H9 (cell line): ENCODE measurements around the gene PROK1. TPM values are rescaled to one million over a fixed set of nuclear protein-coding genes. Genes with fewer than 3 reads are reported as not detected.

Experiments used
- DNase-seq: peaks from one replicate; pipeline ENCODE4 v3.0.0-alpha.2; 2017
- H2AFZ ChIP-seq: one replicate; pipeline ENCODE4 v1.6.1; 2013; ENCODE audit warnings: mild to moderate bottlenecking, low read length, control low read depth, moderate library complexity
- H2AK5ac ChIP-seq: 2 replicates; pipeline ENCODE4 v1.6.1; 2013; ENCODE audit warnings: low read length, control low read depth, mixed read lengths; ENCODE audit not compliant: insufficient read length
- H2BK120ac ChIP-seq: one replicate; pipeline ENCODE4 v1.6.1; 2013; ENCODE audit warnings: low read depth, mild to moderate bottlenecking, low read length, control low read depth, inconsistent platforms; ENCODE audit not compliant: poor library complexity, severe bottlenecking
- H2BK12ac ChIP-seq: 2 replicates; pipeline ENCODE4 v1.6.1; 2013; ENCODE audit warnings: low read length, control low read depth, mixed read lengths, low read depth; ENCODE audit not compliant: insufficient read length
- H2BK15ac ChIP-seq: 2 replicates; pipeline ENCODE4 v1.6.1; 2013; ENCODE audit warnings: low read depth, low read length, control low read depth
- H2BK20ac ChIP-seq: one replicate; pipeline ENCODE4 v1.6.1; 2013; ENCODE audit warnings: low read depth, mild to moderate bottlenecking, low read length, control low read depth, inconsistent platforms; ENCODE audit not compliant: poor library complexity, severe bottlenecking
- H2BK5ac ChIP-seq: 2 replicates; pipeline ENCODE4 v1.6.1; 2013; ENCODE audit warnings: low read length, control low read depth, mixed read lengths; ENCODE audit not compliant: insufficient read length
- H3K14ac ChIP-seq: 2 replicates; pipeline ENCODE4 v1.6.1; 2013; ENCODE audit warnings: low read length, control low read depth; ENCODE audit not compliant: insufficient read depth
- H3K18ac ChIP-seq: 2 replicates; pipeline ENCODE4 v1.6.1; 2013; ENCODE audit warnings: low read depth, mild to moderate bottlenecking, mixed read lengths, low read length, control low read depth; ENCODE audit not compliant: insufficient read length
- H3K23ac ChIP-seq: 2 replicates; pipeline ENCODE4 v1.6.1; 2013; ENCODE audit warnings: low read length, control low read depth, mixed read lengths, low read depth; ENCODE audit not compliant: insufficient read length
- H3K23me2 ChIP-seq: 2 replicates; pipeline ENCODE4 v1.6.1; 2013; ENCODE audit warnings: low read depth, mild to moderate bottlenecking, mixed read lengths, low read length, control low read depth; ENCODE audit not compliant: insufficient read length, poor library complexity, severe bottlenecking
- H3K27ac ChIP-seq: 2 replicates; pipeline ENCODE4 v1.5.1; 2013; ENCODE audit warnings: low read length, control low read depth, mixed read lengths, low read depth; ENCODE audit not compliant: insufficient read length
- H3K27me3 ChIP-seq: 2 replicates; pipeline ENCODE4 v1.6.1; 2013; ENCODE audit warnings: low read length, control low read depth, inconsistent platforms; ENCODE audit not compliant: insufficient read depth
- H3K4ac ChIP-seq: 2 replicates; pipeline ENCODE4 v1.6.1; 2013; ENCODE audit warnings: low read depth, mild to moderate bottlenecking, control low read depth, inconsistent platforms, low read length, moderate library complexity
- H3K4me1 ChIP-seq: 2 replicates; pipeline ENCODE4 v1.6.1; 2013; ENCODE audit warnings: low read length, control low read depth, inconsistent platforms; ENCODE audit not compliant: insufficient read depth
- H3K4me2 ChIP-seq: 2 replicates; pipeline ENCODE4 v1.6.1; 2013; ENCODE audit warnings: low read length, control low read depth, mixed read lengths; ENCODE audit not compliant: insufficient read length, insufficient read depth
- H3K56ac ChIP-seq: 2 replicates; pipeline ENCODE4 v1.6.1; 2013; ENCODE audit warnings: low read depth, mild to moderate bottlenecking, mixed read lengths, low read length, control low read depth; ENCODE audit not compliant: insufficient read length
- H3K79me1 ChIP-seq: 2 replicates; pipeline ENCODE4 v1.6.1; 2013; ENCODE audit warnings: low read depth, mild to moderate bottlenecking, moderate library complexity, low read length, control low read depth, inconsistent platforms; ENCODE audit not compliant: insufficient read depth, poor library complexity, severe bottlenecking
- H3K79me2 ChIP-seq: 2 replicates; pipeline ENCODE4 v1.6.1; 2013; ENCODE audit warnings: low read length, control low read depth, inconsistent platforms; ENCODE audit not compliant: insufficient read depth
- H3K9ac ChIP-seq: 2 replicates; pipeline ENCODE4 v1.6.1; 2013; ENCODE audit warnings: low read length, control low read depth, mixed read lengths; ENCODE audit not compliant: insufficient read length; ENCODE audit errors: extremely low read depth
- H3K9me3 ChIP-seq: one replicate; pipeline ENCODE4 v1.6.1; 2013; ENCODE audit warnings: low read depth, low read length, inconsistent platforms; ENCODE audit not compliant: control insufficient read depth
- H3T11ph ChIP-seq: one replicate; pipeline ENCODE4 v1.6.1; 2013; ENCODE audit warnings: mild to moderate bottlenecking, low read length, control low read depth, inconsistent platforms
- H4K20me1 ChIP-seq: one replicate; pipeline ENCODE4 v1.6.1; 2013; ENCODE audit not compliant: control insufficient read depth, insufficient read length, insufficient read depth
- H4K5ac ChIP-seq: 2 replicates; pipeline ENCODE4 v1.6.1; 2013; ENCODE audit warnings: low read depth, mild to moderate bottlenecking, mixed read lengths, low read length, control low read depth; ENCODE audit not compliant: insufficient read length
- H4K8ac ChIP-seq: replicated peaks from 2 replicates; pipeline ENCODE4 v1.6.1; 2013; ENCODE audit warnings: low read length, control low read depth, mixed read lengths, low read depth; ENCODE audit not compliant: insufficient read length
- H4K91ac ChIP-seq: 2 replicates; pipeline ENCODE4 v1.6.1; 2013; ENCODE audit warnings: low read depth, mild to moderate bottlenecking, moderate library complexity, mixed read lengths, low read length, control low read depth; ENCODE audit not compliant: insufficient read length
- H3K27ac Mint-ChIP-seq, 3 experiments: 2 replicates in 2 of 3; 3 replicates in 1 of 3; pipeline ENCODE4 v1.8.0; 2020 to 2021; ENCODE audit warnings: mixed read lengths in 3 of 3, mild to moderate bottlenecking in 1 of 3, moderate library complexity in 1 of 3
- H3K27me3 Mint-ChIP-seq: 2 replicates; pipeline ENCODE4 v1.8.0; 2021; ENCODE audit warnings: low read depth, mild to moderate bottlenecking, moderate library complexity, mixed read lengths
- H3K36me3 Mint-ChIP-seq, 3 experiments: 2 replicates in 2 of 3; 3 replicates in 1 of 3; pipeline ENCODE4 v1.8.0; 2020 to 2021; ENCODE audit warnings: low read depth in 3 of 3, mixed read lengths in 3 of 3; ENCODE audit not compliant: insufficient read depth in 1 of 3
- H3K4me1 Mint-ChIP-seq, 2 experiments: 2 replicates each; pipeline ENCODE4 v1.8.0; 2020; ENCODE audit warnings: mixed read lengths in 2 of 2
- H3K4me3 Mint-ChIP-seq, 2 experiments: 2 replicates in 1 of 2; 3 replicates in 1 of 2; pipeline ENCODE4 v1.8.0; 2020 to 2021; ENCODE audit warnings: mild to moderate bottlenecking in 2 of 2, mixed read lengths in 2 of 2, moderate library complexity in 1 of 2
- H3K9me3 Mint-ChIP-seq, 2 experiments: 2 replicates in 1 of 2; 3 replicates in 1 of 2; pipeline ENCODE4 v1.8.0; 2020; ENCODE audit warnings: mild to moderate bottlenecking in 2 of 2, mixed read lengths in 2 of 2, moderate library complexity in 1 of 2
- WGBS: extraction: QIAGEN DNeasy Blood & Tissue Kit; methylation state at CpG from one replicate; pipeline ENCODE4 v1.1.7; 2013; ENCODE audit warnings: missing lambda C conversion rate, low lambda C conversion rate, mixed read lengths; ENCODE audit not compliant: insufficient read length; ENCODE audit errors: extremely low coverage; 5-methylcytosine and 5-hydroxymethylcytosine counted together
- total RNA-seq: library from RNA; stranded (reverse); gene quantifications from 2 replicates; pipeline ENCODE4 v1.2.1, GENCODE V29; 2021
- TF ChIP-seq, protein P1 (sequence below): fragments of 200-600 bp; sonication (generic); conservative IDR thresholded peaks from 3 replicates; pipeline ENCODE4 v1.8.0; 2021; ENCODE audit warnings: antibody characterized with exemption, mild to moderate bottlenecking

PROK1 gene
- total RNA-seq, 1 experiment from 2014 or later = not detected

- Histone ChIP-seq H3K23ac (no peak overlapping the region), H3K4ac (no peak overlapping the region), H3K4me2 (no peak overlapping the region), H3T11ph (no peak overlapping the region), H2AFZ (no peak overlapping the region), H2BK20ac (no peak overlapping the region), H4K8ac (no peak overlapping the region), H3K9me3 (no peaks in the 10 kb centered on the region), H3K27me3 (no peaks in the 10 kb centered on the region), H3K27ac (no peak overlapping the region), H3K9ac (no peak overlapping the region), H3K56ac (no peak overlapping the region), H2BK15ac (no peak overlapping the region), H2AK5ac (no peak overlapping the region), H3K79me2 (no peaks in the 10 kb centered on the region), H3K79me1 (no peaks in the 10 kb centered on the region), H4K91ac (no peak overlapping the region), H4K20me1 (no peaks in the 10 kb centered on the region), H3K14ac (no peak overlapping the region), H3K23me2 (no peaks in the 10 kb centered on the region), H2BK5ac (no peak overlapping the region), H3K4me1 (no peaks in the 10 kb centered on the region), H3K18ac (no peak overlapping the region), H2BK12ac (no peak overlapping the region), H4K5ac (no peak overlapping the region), H2BK120ac (no peak overlapping the region)
- H3K27ac Mint-ChIP-seq = no peak overlapping the region
- no CpG with 5 or more reads among the region's 8 CpGs for WGBS
- peaks cover 16% of the 10 kb centered on the region for H3K27me3 Mint-ChIP-seq
- peaks cover 2 to 4% of the 10 kb centered on the region in 2 experiments; a peak in 3 of 4 replicates for H3K4me1 Mint-ChIP-seq
- TF ChIP-seq, protein P1, sequence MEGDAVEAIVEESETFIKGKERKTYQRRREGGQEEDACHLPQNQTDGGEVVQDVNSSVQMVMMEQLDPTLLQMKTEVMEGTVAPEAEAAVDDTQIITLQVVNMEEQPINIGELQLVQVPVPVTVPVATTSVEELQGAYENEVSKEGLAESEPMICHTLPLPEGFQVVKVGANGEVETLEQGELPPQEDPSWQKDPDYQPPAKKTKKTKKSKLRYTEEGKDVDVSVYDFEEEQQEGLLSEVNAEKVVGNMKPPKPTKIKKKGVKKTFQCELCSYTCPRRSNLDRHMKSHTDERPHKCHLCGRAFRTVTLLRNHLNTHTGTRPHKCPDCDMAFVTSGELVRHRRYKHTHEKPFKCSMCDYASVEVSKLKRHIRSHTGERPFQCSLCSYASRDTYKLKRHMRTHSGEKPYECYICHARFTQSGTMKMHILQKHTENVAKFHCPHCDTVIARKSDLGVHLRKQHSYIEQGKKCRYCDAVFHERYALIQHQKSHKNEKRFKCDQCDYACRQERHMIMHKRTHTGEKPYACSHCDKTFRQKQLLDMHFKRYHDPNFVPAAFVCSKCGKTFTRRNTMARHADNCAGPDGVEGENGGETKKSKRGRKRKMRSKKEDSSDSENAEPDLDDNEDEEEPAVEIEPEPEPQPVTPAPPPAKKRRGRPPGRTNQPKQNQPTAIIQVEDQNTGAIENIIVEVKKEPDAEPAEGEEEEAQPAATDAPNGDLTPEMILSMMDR = no peak
- H3K4me3 Mint-ChIP-seq = no peak overlapping the region
- H3K36me3 Mint-ChIP-seq = no peaks in the 10 kb centered on the region; a peak in 1 of 7 replicates
- no peaks in the 10 kb centered on the region for H3K9me3 Mint-ChIP-seq
- no peak for DNase-seq
These were observed 51.6 kb downstream of the PROK1 start for GRCh38 chr1:110502402-110503151.
